Measurements from ENCODE around the gene ARHGAP12.
A peak's percentile ranks its signal among the peaks of the same experiment; 100 is the strongest.
"Not testable (repeated sequence)": the region's sequence is repeated elsewhere in the genome, so short reads cannot be mapped to it uniquely, and the experiment has no call there.

ARHGAP12 gene

DNA sequence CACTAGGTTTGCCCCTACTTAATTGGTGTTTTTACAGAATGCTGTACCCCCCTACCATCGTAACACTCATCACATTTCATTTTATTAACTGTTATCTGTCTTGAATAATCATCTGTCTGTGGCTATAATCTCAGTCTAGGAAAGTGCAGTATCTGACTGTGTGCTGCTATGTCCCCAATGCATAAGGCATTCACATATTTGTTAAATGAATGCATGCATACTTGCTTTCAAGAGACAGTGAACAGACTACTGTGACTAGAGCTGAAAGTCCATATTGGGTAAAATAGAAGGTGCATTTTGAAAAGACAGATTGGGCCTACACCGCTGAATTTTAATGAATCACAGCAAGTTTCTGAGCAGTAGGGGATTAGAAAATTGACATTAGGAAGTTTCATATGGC lies 112.3 kb downstream of the ARHGAP12 start:
- no peak for DNase-seq

DNA sequence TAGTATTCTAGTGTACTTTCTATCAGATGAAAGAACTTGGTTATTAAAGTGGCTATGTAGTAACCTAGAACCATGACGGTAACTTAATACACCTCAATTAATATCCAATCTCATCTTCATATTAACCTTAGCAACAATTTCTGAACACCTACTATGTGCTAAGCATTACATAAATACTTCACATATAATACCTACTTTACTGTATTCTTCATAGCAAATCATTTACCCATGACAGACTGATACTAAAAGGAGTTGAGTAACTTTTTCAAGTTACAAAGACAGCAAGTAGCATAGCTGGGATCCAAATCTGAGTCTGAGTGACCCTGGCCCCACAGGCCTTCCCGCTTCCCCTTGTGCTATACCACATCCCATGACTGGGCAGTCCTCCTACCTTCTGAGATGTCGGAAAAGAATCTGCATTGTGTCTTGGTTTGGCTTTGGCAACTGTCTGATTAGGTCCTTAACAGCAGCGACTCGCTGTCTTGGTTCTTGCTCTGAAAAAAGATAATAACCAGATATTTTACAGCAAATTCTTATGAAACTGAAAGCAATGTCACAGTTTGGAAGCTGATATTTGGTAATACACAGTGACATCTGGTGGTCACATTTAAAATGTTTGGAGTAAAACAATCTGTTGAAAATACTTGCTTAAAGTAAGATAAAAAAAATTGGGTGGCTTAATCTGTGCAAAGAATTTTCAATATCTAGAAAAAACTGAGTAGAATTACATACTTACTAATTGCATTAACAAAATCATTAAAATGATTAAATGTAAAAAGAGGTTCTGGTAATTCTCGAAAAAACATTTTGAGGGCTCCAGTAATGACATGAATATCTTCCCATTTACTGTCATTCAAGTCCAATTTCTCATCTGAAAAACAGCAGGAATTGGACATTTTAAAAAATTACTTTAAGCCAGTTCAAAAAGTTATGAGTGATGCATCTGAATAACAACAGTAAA lies 120.1 kb downstream of the ARHGAP12 start:
- DNase-seq = peak; percentile 7

GRCh38 chr10:31804352-31804810 lies 124.2 kb downstream of the ARHGAP12 start:
- no peak for DNase-seq

GRCh38 chr10:31803606-31804351 lies 124.9 kb downstream of the ARHGAP12 start:
- no peak for DNase-seq

DNA sequence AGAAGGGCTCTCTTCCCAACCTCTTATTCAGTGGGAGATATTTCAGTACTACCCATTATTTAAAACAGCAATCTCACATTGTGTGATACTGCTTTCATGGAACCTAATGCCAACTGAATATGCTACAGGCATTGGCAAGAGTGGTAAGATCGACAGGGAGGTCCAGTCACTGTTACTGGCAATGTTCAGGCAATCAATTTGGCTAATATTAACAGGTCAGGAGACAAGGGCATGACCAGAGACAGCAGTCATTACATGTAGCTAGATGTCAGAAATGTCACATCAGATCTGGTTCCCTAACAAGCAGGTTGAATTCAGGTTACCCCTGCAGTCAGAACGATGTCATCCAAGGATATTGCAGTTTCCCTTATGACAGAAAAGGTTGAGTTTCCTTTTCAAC lies 129.4 kb downstream of the ARHGAP12 start:
- DNase-seq = no peak

DNA sequence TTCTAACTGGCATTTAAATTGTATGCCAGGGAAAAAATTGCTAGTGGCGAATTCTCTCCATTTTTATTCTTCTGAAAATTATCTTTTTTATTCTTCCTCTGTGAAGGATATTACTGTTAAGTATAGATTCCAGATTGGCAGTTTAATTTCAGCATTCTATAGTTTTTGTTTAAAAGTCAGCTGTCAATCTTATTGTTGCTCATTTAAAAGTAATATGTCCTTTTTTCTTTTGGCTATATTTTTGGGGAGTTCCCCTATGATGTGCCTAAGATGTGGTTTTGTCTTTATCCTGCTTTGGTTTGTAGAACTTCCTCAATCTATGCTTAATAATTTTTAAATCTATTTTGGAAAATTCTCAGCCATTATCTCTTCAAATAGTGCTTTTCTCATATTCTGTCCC lies 135.9 kb downstream of the ARHGAP12 start:
- no peak for DNase-seq

DNA sequence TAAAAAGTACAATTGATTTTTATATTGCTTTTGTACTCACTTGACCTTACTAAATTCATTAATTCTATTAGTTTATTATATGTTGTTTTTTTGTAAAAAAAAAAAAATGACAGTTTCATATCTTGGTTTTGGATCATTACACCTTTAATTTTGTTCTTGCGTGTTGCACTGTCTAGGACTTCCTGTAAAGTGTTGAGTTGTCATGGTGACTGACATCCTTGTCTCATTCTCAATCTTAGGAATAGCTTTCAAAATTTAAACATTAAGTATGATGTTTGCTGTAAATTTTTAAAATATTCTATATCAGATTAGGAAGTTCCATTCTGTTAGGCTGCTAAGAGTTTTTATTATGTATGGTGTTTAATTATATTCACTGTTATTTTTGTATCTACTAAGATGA lies 139.1 kb downstream of the ARHGAP12 start:
- DNase-seq = no peak

GRCh38 chr10:31782701-31783100 lies 145.9 kb downstream of the ARHGAP12 start:
- no peak for DNase-seq

- DNase-seq = no peak
Measured at GRCh38 chr10:31780717-31781116, 147.9 kb downstream of the ARHGAP12 start.

GRCh38 chr10:31778627-31779026 lies 150.0 kb downstream of the ARHGAP12 start:
- DNase-seq = no peak

DNA sequence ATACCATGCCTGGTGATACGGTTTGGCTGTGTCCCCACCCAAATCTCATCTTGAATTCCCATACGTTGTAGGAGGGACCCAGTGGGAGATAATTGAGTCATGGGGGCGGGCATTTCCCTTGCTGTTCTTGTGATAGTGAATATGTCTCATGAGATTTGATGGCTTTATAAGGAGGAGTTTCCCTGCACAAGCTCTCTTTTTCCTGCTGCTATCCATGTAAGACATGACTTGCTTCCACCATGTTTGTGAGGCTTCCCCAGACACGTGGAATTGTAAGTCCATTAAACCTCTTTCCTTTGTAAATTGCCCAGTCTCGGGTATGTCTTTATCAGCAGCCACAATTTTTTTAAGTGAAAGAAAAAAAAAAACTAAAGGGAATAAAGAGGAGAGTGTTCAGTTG lies 152.5 kb downstream of the ARHGAP12 start:
- DNase-seq = no peak

- DNase-seq = no peak
Measured at GRCh38 chr10:31774928-31775650, 153.5 kb downstream of the ARHGAP12 start.

GRCh38 chr10:31774299-31774900 lies 154.2 kb downstream of the ARHGAP12 start:
- no peak for DNase-seq

- no peak for DNase-seq
Measured at GRCh38 chr10:31773749-31774298, 154.8 kb downstream of the ARHGAP12 start.

DNA sequence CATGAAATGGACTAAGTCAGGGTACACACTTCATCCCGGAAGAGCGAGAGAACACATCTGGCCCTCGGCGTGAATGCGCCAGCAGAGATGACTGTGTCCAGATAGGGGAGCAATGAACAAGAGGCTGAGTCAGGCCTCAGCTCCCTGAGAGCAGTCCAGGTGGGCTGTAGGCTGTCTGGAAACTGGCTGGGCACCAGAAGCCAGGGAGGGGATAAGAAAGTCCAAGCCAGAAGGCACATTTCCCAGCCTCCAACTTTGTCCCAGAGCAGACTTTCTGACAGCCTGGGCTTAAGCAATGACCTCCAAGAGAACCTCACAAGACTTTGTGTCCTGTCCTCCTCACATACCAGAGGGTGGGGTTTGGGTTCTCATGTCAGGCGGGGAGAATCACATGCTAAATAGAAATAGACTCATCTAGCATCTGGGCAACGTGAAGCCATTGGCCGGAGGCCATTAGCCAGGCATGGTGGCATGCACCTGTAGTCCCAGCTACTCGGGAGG lies 157.2 kb downstream of the ARHGAP12 start:
- DNase-seq = no peak

- peak; percentile 69 for DNase-seq
Measured at GRCh38 chr10:31770307-31770902, 158.2 kb downstream of the ARHGAP12 start.

DNA sequence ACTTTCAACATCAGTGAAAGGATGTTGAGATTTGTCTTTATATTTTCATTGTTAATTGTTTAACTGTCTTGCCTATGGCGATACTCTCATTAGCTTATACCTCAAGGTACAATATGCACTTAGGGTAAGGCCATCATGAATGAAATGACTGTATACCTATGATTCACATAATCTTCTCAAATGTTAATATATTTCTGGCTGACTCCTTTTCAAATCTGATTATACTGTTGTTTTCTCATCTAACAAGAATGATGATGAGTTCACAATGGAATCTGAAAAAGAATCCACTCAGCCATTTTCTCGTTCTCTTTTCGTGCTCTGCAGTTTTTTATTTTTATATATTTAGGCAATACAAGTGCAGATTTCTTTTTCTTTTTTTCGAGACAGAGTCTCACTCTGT lies 159.1 kb downstream of the ARHGAP12 start:
- no peak for DNase-seq

DNA sequence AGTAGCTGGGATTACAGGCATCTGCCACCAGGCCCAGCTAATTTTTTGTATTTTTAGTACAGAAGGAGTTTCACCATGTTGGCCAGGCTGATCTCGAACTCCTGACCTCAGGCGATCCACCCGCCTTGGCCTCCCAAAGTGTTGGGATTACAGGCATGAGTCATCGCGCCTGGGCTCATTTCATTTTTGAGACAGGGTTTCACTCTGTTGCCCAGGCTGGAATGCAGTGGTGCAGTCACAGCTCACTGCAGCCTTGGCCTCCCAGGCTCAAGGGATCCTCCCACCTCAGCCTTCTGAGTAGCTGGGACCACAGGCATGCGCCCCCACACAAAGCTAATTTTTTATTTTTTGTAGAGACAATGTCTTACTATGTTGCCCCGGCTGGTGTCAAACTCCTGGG lies 159.7 kb downstream of the ARHGAP12 start:
- not testable (repeated sequence) for DNase-seq

GRCh38 chr10:31768467-31768866 lies 160.2 kb downstream of the ARHGAP12 start:
- DNase-seq = no peak

GRCh38 chr10:31765541-31765940 lies 163.1 kb downstream of the ARHGAP12 start:
- DNase-seq = no peak

- DNase-seq = no peak
Measured at GRCh38 chr10:31762316-31762715, 166.3 kb downstream of the ARHGAP12 start.

DNA sequence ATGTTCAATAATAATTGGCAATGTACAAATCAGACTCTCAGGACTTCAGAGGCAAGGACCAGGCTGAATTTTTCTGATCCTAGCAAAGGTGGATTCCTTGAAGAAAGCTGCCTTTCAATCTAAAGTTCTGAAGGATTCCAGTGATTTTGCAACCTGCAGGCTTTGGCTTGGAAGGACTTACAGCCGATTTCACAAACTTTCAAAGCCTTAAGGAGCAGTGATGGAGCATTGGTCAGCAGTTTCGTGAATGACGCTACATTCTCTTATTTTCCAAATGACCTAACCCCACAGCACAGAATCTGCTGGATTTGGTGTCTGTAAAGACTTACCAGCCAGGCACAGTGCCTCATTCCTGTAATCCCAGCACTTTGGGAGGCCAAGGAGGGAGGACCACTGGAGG lies 167.5 kb downstream of the ARHGAP12 start:
- no peak for DNase-seq

Data from stimulated activated CD4-positive, alpha-beta T cell treated with anti-CD3 and anti-CD28 coated beads, Interleukin-15, amount 100 ng/mL, for 24 hours (primary cell).